GM12892 (cell line): ENCODE results near the gene MAP4K3.

Experiments
- DNase-seq: peaks from one replicate; pipeline ENCODE4 v3.0.0; 2011; ENCODE audit not compliant: insufficient read length
- FAIRE-seq: peaks from 2 replicates; lab custom pipeline; 2011; peaks lifted over from hg19 to GRCh38; lab: Jason Lieb, UNC
- POLR2A ChIP-seq: IDR thresholded peaks from 2 replicates; pipeline ENCODE4 v1.6.1; 2011; ENCODE audit warnings: low read depth, low read length, control low read depth
- POLR2AphosphoS5 ChIP-seq: IDR thresholded peaks from 2 replicates; pipeline ENCODE4 v1.6.1; 2011; ENCODE audit warnings: low read depth, low read length, control low read depth
- TAF1 ChIP-seq: IDR thresholded peaks from 2 replicates; pipeline ENCODE4 v1.6.1; 2011; ENCODE audit warnings: low read depth, mild to moderate bottlenecking, control low read depth, low read length, borderline replicate concordance

Gene MAP4K3

DNA sequence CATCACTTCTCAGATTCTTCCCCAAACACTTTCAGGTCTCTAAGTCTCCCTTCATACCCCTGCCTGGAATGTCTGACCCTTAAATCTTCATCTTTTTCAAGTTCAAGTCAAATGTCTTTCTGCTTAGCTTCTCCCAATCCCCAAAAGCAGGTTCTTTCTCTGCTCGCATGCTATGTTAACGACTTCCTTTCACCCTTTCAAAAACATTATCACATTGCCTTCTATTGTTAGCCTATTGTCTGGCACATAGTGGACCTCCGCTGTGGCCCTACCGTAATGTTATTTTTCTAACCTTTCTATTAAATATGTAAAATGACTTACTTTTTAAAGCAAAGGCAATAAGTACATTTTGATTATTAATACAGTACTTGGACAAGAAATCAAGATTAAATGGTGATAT lies 195.5 kb downstream of the MAP4K3 start:
- FAIRE-seq, result no peak
- DNase-seq, result no peak

DNA sequence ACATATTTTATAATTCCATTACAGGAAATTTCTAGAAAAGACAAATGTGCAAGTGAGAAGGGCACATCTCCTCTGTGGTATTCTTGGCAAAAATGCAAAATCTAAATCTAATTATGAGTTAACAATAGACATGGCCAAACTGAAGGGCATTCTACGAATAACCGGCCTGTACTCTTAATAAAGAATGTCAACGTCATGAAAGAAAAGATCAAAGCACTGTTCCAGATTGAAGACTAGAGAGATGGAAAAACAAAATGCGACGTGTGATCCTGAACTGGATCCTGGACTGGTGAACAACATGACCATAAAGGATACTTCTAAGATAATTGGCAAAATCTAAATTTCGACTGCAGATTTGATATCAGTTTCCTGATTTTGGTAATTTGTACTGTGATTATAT lies 196.3 kb downstream of the MAP4K3 start:
- TF ChIP-seq POLR2A (no peak), TAF1 (no peak), POLR2AphosphoS5 (no peak)
- no peak for FAIRE-seq
- no peak for DNase-seq

More for the DNA sequence above, 195.5 kb downstream of the MAP4K3 start:
- TF ChIP-seq POLR2A, result no peak
- no peak for TF ChIP-seq TAF1
- TF ChIP-seq POLR2AphosphoS5, result no peak

DNA sequence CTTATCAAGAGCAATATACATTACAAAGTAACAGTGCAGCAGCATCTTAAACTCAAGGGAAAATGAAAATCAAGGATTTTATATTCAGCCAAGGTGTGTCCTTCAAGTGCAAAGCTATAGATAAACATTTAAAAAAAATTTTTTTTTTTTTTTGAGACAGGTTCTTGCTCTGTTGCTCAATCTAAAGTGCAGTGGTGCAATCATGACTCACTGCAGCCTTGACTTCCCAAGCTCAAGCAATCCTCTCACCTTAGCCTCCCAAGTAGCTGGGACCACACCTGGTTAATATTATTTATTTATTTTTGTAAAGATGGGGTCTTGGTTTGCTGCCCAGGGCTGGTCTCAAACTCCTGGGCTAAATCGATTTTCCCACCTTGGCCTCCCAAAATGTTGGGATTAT lies 202.3 kb downstream of the MAP4K3 start:
- FAIRE-seq (no peak), DNase-seq (no peak)
- TF ChIP-seq TAF1 (no peak), POLR2A (no peak), POLR2AphosphoS5 (no peak)

DNA sequence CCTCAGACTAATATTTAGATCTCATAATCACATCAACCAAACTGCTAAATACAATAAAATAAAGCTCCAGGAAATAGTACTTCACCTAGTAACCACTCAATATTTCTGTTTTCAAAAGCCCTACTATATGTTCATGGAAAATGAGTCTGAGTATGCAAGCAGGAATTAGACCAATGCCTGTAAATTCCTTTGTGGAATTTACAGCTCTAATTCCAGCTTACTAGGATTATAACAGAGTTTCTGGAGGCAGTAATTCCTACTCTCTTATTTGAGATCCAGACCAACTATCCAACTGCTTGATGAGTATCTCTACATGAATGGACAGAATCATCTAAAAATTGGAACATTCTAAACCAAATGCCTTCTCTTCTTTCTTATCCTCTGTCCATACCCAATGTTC lies 204.9 kb downstream of the MAP4K3 start:
- DNase-seq, result no peak
- FAIRE-seq, result no peak
- TF ChIP-seq POLR2A (no peak), POLR2AphosphoS5 (no peak), TAF1 (no peak)

DNA sequence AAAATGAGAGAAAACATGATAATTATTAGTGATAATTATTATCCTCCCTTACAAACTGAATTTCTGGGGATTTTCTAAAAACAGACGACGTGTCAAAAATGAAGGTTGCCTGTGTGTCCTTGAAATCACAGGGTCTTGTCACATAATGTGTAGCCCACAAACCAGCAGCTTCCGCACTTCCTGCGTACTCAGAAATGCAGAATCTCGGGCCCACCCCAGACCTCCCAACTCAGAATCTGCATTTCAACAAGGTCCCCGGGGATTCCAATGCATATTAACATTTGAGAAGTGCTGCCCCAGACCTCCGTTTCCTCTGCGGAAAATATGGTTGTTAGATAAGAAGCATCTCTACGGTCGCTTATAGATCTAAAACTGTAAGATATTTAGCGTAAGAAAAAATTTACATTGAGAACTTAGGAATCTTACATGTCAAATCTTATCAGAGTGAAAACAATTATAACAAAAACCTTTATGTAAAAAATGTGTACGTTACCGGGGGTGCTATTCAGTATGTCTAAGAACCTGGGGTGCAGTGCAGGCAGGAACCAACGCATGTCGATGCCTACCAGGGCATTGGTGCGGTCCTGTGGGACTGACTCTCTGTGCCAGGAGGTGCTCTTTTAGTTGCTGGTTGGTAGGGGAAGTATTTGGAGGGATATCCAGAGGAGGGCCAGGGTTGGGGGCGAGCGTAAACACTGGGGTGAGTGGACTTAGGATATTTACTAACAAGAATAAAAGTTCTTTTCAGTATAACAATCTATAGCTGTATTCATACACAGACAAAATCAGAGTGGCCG lies 208.5 kb downstream of the MAP4K3 start:
- FAIRE-seq (no peak), DNase-seq (no peak)
- TF ChIP-seq POLR2AphosphoS5, result no peak
- TF ChIP-seq TAF1, result no peak
- no peak for TF ChIP-seq POLR2A

DNA sequence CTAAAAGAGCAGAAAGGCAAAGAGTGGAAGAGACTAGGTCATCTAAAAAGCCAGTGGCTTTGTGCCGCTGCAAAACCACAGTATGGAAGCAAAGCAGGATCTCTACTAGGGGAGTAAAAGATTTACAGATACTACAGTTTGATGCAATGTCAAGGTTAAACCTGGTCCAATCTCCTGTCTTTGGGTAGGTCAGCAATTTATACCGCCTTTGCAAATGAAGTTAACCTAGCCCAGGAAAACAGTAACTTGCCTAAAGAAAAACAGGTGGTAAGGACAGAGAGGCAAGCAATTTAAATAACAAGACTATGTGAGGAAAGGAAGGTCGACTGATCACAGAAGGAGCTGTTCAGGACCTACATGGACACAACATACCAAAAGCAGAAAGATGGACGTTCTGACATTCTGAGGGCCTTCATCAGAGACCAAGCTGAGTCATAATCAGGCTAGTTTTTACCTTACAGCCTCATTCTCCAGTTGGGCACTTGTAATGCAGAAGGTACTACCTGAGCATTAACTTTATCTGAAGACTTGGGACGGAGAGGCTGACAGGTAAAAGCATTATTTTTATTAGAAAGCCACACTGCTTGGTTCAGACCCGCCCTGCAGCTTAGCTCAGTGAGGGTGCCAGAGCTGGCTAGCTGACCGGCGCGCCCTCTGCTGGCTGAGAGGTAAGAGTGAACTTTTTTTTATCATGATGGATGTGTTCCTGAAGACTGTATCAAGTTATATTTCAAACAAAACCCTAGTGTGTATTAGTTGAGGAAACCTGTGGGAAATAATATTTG lies 209.3 kb downstream of the MAP4K3 start:
- DNase-seq (peak; percentile 31), FAIRE-seq (peak; percentile 93)
- TF ChIP-seq POLR2AphosphoS5 (no peak), TAF1 (no peak), POLR2A (no peak)

DNA sequence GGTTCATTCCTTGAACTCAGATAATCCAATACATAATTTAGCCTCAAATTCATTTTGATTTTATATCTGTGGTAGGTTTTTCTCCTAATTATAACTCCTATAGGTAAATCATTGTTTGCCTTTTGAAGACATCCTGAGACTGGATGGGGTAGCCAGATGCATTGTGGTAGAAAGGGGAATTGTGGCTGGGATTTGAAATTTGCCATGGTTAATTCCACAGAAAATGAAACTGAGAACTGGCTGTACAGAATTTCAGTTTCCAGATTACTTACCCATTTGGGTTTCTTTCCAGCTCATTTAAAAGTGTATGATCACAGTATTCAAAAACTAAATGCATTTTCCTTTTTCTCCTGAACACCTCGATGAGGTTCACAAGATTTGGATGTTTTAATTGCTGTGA lies 211.5 kb downstream of the MAP4K3 start:
- FAIRE-seq (no peak), DNase-seq (no peak)
- TF ChIP-seq POLR2A, result no peak
- TF ChIP-seq POLR2AphosphoS5, result no peak
- TF ChIP-seq TAF1, result no peak

DNA sequence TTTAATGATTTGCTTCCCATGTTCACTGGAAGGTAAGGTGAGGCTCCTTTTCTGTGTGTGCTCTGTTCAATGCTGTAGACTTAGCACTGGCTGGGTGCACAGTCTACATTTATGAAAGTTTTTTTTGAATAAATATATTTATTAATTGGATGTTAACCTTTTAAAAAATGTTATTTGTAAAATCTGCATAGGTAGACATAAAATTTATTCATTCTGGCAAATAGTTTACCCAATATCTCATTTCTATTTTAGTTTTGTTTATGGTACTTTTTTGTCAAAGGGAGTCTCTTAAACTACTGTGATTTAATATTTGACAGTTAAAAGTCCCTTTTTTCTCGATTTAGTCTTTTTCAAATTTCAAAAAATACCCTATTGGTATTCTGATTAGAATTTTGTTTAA lies 213.2 kb downstream of the MAP4K3 start:
- DNase-seq (no peak), FAIRE-seq (no peak)
- TF ChIP-seq POLR2AphosphoS5 (no peak), POLR2A (no peak), TAF1 (no peak)

DNA sequence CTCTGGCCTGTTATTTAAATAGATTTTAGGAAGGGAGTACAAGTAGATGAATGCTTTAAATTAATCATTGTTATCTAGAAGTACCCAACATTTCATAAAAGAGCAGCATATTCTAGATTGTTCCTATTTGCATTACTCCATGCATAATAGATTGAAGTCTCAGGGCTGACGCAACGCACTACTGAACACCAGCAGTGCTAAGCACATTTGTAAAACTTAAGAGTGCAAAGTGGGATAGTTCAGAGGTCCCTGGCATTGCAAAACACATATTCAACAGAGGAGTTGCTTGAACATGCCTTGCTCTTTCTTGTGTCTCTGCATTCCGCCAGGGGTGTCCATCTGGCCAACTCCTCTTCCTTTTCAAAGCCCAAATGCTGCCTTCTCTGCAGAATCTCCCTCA lies 215.6 kb downstream of the MAP4K3 start:
- no peak for FAIRE-seq
- DNase-seq, result no peak
- TF ChIP-seq POLR2AphosphoS5 (no peak), TAF1 (no peak), POLR2A (no peak)

DNA sequence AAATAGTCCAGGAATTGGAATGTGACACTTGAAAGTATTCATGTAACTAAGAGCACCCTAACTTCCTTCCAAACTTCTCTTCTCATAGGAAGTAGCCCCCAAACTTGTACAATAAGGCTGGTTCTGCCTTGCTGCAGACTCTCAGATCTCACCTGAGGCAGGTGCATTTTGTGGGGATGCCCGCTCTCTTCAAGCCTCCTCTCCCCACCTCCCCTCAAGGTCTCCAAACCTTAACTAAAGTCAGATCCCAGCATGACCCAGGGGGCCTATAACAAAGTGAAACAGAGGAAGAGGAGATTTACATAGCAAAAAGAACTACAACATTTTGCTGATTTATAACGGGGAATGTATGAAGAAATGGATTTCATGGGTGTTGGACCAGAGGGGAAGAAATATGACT lies 216.9 kb downstream of the MAP4K3 start:
- DNase-seq, result no peak
- no peak for FAIRE-seq
- TF ChIP-seq TAF1 (no peak), POLR2AphosphoS5 (no peak), POLR2A (no peak)

DNA sequence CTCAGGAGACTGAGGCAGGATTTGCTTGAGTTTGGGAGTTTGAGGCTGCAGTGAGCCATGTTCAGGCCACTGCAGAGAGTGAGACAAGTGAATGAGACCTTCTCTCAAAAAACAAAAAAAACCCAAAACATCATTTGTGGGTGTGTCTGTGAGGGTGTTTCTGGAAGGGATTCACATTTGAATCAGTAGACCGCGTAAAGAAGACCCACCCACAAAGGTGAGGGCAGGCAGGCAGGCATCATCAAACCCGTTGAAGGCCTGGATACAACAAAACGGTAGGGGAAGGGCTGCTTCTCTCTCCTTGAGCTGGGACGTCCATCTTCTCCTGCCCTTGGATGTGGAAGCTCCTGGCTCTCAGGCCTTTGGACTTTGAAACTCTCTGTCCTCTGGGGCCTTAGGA lies 218.7 kb downstream of the MAP4K3 start:
- FAIRE-seq (no peak), DNase-seq (no peak)
- TF ChIP-seq POLR2A (no peak), TAF1 (no peak), POLR2AphosphoS5 (no peak)
